HG02943 (cell line): ENCODE results near the gene TUBG2.
"Not testable (repeated sequence)": the region's sequence is repeated elsewhere in the genome, so short reads cannot be mapped to it uniquely, and the experiment has no call there.

Experiments used
- ATAC-seq: cut with Tn5 transposase; IDR thresholded peaks from one replicate; pipeline ENCODE4 v1.9.1; 2021; ENCODE audit warnings: mild to moderate bottlenecking, low read depth, moderate library complexity; ENCODE audit not compliant: unreplicated experiment

The TUBG2 gene

GRCh38 chr17:42653179-42654124 is 5.6 kb upstream of the TUBG2 start:
- ATAC-seq, result no peak

DNA sequence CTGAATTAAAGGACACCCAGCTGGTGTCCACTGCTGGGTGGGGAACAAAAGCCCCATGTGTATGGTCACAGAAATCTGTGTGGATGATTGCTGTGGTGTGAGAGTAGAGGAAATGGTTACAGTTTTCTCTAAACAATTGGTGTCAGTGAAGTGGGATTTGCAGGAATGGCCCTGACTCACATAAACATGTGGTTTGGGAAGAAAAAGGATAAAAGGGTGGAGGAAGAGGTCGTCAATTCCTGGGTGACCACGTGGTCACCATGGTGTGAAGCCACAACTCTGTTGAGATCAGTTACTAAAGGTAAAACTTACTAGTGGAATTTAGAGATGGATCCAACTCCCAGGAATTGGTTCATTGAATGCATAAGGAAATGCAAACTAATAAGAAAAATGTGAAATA is 3.6 kb upstream of the TUBG2 start:
- no peak for ATAC-seq

- ATAC-seq, result no peak
These were observed 1.1 kb upstream of the TUBG2 start for GRCh38 chr17:42657824-42658588.

- ATAC-seq, result not testable (repeated sequence)
These were observed 819 bp downstream of the TUBG2 start for GRCh38 chr17:42659932-42660274.

- no peak for ATAC-seq
These were observed 1.7 kb downstream of the TUBG2 start for GRCh38 chr17:42660692-42661345.

GRCh38 chr17:42665581-42666001 is 6.5 kb downstream of the TUBG2 start:
- ATAC-seq, result no peak

GRCh38 chr17:42666126-42666525 is 7.0 kb downstream of the TUBG2 start:
- not testable (repeated sequence) for ATAC-seq

DNA sequence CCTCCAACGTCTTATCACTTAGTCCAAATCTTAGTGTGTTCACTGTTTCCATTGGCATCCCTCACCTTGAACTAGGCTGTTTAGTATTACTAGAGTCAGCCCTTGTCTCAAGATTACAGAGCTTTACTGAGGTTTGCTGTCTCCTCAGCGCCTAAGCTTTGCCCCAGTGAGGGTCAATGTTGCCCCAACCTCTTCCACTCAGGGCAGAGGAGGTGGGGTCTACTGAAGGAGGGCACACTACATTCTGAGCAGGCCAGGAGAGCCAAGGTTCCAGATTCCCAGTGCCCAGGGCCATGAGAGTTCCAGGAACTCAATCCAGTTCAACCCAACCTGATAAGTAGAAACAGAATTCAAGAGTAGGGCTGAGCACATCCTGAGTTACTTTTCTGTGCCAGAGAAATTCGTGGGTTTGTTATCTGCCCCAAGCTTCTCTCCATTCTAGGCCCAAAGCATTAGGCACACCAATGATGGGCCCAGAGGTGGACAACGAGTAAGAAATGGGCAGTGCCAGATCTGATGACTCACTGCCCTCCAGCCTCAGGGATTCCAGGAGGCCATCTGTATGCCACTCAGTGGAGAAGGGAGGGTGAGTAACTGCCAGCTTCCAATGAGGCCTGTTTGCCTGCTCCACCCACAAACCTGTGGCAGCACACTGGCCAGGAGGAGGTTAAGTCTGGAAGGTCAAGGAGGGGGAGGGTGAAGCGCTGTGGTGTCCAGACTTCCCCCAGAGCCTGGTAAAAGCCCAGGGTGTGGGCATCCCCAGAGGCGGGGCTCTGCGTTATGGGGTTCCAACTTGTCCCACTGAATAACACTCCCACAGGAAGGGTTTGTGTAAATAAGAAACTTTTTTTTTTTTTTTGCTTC is 8.2 kb downstream of the TUBG2 start:
- no peak for ATAC-seq

- ATAC-seq, result no peak
These were observed 10.6 kb downstream of the TUBG2 start for GRCh38 chr17:42669705-42669976.

- ATAC-seq, result no peak
These were observed 11.1 kb downstream of the TUBG2 start for GRCh38 chr17:42669977-42670788.

DNA sequence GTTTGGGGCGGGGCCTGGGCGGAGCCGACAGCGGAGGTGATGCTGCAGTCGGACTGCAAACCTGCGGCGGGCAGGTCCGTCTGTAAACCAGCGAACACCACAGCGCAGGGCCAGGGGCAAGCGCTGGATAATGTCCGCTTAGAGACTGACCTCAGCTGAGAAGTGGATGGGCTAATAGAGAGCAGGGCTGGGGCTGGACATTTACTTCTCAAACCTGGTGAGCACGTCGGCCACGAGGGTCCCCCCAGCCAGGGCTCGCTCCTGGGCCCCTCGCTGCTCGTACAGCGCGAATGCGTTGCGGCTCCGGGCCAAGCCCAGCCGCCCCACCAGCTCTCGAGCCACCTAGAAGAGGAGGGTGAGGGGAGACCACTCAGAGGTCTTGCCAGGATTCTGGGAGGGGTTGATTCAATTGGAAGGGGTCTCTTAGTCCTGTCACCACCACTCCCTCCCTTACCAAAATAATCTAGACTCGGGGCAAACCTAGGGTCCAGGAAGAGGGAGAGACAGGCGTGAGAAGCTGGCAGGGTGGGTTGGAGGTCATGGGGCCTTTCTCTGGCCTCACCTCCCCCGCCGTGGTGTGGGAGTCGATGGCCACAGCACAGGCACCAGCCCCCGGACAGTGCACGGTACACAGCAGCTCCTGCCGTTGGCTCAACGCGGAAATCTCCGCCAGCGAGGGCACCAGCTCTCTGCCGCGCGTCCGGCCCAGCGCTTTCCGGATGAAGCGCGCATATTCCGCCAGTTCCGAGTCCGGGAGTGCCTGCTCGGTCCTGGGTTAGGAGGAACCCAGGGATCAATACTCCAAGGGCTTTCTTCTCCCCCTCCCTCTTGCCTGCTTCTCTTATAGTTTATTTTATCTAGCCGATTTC is 11.9 kb downstream of the TUBG2 start:
- no peak for ATAC-seq

- no peak for ATAC-seq
These were observed 13.0 kb downstream of the TUBG2 start for GRCh38 chr17:42672038-42672437.

DNA sequence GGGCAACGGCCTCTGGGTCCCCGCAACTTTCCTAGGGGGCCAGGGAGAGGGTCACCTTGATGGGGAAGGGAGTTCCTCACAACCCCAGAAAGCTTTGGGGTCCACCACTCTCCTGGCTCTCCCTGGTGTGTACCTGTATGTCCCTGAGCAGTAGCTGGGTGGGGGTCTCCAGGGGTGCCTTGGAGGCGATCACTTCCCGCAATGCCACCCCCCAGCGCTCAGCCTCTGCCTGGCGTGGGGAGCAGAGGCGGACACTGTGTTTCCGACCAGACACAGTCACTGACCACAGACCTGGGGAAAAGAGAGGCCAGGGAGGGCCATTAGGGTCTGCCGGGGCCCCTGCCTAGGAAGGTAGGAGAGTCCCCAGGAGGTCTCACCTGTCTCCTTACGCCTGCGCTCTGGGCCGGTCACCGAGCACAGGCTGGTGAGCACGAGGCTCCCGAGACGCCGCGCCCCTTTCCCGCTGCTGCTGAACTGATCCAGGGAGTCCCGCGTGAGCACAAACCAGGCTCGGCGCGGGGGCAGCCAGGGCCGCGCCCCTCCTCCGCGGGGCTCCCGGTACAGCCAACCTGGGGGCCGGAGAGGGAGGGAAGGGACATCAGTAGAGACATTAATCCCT is 14.3 kb downstream of the TUBG2 start:
- no peak for ATAC-seq

DNA sequence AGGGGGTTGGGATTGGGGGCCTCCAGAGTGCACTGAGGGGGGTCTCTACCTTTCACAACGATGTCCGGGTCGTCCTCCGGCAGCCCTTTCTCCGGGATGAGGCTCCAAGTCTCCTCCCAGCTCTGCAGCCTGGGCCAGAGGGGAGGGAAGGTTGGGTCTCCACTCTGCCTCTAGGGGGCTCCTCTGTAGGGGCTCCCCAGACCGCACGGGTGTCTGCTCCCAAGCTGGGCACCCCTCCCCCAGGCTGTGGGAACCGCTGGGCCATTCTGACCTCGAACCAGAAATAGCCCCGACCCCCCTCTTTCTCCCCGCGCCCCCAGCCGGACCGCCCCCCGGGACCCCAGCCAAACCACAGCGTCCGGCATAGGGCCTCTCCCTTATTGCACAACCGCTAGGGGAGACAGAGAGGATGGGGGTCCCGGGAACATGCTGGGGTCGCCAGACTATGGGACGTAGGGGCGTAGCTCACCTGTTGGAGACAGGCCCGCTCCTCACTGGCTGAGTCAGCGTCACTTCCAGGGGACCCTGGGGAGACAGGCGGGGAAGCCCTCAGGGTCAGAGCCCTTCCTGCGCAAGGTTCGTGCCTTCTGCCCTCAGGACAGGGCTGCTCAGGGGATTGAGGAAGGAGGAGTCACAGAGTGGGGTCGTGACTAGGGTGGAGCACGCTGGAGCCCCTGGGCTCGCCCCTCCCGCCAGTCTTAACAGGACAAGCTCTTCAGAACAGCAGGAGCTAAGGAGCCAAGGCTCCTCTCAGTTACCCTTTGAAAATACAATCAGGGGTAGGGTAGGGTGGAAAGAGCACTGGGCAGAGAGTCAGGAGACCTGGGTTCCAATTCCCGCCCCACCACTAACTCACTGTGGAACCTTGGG is 15.0 kb downstream of the TUBG2 start:
- no peak for ATAC-seq

DNA sequence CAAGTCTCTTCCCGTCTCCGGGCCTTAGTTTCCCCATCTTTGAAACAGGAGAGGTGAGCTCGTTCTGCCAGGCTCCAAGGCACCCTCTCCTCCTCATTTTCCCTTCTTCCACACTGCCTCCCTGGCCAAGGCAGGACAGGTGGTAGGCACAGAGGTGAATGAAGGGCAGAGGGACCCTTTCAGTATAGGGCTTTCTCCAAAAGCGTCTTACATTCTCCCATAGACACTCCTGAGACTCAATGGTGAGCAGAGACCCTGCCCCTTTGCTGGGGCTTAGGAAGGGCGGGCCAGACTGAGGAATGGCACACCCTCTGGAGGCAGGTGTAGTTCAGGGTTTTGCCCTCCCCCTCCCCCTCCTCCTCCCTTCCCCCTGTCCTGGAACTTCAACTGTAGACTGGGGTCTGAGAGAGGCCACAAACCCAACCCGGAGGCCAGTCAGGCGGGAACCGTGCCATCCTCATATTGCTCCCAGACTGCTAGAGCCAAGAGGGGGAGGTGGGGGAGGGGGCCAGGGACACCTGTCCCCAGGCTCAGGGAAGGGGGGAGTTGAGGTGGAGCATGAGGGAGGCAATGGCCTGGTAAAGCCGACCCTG is 15.8 kb downstream of the TUBG2 start:
- ATAC-seq, result no peak

GRCh38 chr17:42675348-42675964 is 16.4 kb downstream of the TUBG2 start:
- ATAC-seq, result no peak
